Stimulated activated CD8-positive, alpha-beta memory T cell treated with anti-CD3 and anti-CD28 coated beads, Interleukin-12 subunit alpha, Interleukin-12 subunit beta, amount 100 ng/mL, for 1 hour (primary cell): Measurements from ENCODE around the gene LRP1B.

Experiments
- DNase-seq: peaks from one replicate; pipeline ENCODE4 v3.0.0-alpha.2; 2020; ENCODE audit warnings: low read depth

LRP1B gene

GRCh38 chr2:140529706-140530105, 1601.1 kb downstream of the LRP1B start:
- no peak for DNase-seq

GRCh38 chr2:140528982-140529381, 1601.8 kb downstream of the LRP1B start:
- DNase-seq, result no peak

DNA sequence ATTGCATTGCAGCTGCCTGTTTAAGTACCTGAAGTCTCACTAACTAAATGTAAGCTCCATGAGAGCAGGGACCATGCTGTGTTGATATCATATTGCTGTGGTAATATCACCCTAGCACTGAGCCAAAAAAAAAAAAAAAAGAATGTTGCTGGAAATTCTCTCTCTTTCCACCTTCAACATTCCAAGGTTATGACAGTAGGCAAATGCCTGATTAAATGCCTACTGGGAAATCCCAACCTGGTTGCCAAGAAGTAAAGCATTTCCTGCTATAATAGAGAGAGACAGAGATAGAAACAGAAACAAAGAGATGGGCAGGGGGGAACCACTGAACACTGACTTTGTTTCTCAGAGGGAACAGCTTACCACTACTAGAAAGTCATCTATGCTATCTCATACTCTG, 1604.2 kb downstream of the LRP1B start:
- DNase-seq, result no peak

- no peak for DNase-seq
Observed at GRCh38 chr2:140512106-140512505, 1618.7 kb downstream of the LRP1B start.

DNA sequence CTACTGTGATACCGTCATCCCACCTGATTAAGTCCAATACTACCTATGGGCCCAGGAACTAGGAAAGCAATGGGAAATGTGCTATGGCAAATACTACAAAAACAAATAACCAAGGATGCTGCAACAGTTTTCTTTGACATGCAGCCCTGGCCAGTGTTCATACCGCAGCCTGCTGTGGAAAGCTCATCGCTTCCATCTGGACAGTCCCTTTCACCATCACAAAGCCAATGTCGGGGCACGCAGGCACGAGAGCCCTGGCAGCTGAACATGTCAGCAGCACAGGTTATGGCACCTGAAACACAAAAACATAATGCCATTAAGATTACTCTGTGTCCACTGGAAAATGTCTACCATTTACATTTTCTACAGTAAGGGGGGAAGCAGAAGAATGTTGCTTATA, 1621.1 kb downstream of the LRP1B start:
- no peak for DNase-seq

- no peak for DNase-seq
Observed at GRCh38 chr2:140508756-140509155, 1622.1 kb downstream of the LRP1B start.

GRCh38 chr2:140506606-140507005, 1624.2 kb downstream of the LRP1B start:
- DNase-seq, result no peak

DNA sequence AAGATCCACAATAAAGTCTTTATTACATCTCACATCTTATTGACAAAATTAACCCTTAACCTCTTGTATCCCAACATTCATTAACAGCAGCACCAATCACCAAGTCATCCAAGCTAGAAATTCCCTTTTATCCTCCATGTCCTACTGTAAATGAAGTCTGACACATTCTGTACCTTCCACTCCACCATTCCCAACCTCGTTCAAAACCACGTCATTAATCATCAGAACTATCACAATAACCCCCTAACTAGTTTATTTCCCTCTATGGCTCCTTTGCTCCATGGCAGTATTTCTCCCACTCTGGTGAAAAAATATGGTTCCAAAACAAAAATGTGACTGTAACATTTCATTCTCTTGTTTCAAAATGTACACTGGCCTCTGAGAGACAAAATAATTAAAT, 1626.2 kb downstream of the LRP1B start:
- no peak for DNase-seq

- no peak for DNase-seq
Observed at GRCh38 chr2:140502951-140503630, 1627.7 kb downstream of the LRP1B start.

DNA sequence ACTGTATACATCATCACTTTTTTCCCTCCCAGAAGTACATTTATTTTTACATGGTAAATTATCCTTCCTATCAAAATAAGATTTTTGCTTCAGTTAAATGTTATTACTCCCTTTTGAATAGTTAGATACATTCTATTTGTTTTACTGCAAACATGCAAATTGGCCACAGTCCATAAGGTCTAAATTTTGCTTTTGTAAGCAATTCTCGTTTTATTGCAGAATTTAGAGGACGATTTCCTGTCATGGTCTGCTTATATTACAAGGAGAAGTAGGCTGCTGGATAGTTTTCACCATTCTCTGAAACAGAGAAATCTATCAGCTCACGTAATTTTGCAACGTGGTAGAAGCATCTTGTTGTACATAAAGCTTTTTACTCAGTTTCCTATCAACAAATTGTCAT, 1632.5 kb downstream of the LRP1B start:
- no peak for DNase-seq

DNA sequence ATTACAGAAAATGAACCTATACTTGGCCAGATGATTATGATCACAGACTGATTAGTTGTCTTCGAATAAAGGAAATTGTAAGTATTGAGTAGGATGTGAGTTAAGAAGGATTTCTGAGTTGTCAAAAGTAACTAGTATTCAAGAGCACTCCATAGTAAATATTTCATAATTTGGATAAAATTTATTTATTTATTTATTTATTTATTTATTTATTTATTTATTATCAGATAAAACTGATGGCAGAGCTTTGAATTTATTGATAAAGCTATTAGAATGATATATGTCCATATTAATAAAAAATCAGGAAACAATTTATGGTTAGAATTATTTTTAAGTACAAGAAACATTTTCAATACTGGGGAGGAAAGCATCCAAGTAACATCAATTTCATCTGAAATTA, 1634.1 kb downstream of the LRP1B start:
- DNase-seq, result no peak

GRCh38 chr2:140491876-140492275, 1638.9 kb downstream of the LRP1B start:
- no peak for DNase-seq

GRCh38 chr2:140489193-140489592, 1641.6 kb downstream of the LRP1B start:
- no peak for DNase-seq

- DNase-seq, result no peak
Observed at GRCh38 chr2:140481136-140481535, 1649.7 kb downstream of the LRP1B start.

DNA sequence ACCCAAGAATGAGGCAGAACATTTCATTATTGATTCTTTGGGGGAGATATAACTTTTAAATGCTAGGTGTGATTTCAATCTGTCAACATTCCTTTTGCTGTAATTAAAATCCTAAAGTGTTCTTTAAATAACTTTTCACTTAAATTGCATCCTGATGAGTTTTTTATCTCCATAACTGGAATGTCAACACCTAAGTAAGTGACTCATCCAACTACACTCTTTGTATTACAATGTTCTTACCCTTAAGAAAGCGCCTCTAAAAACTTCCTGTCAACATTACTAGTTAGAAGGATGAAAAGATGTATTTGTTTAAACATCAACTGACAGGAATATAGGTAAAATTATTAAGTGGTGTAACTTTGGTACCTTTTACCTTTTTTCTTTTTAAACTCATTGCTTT, 1657.0 kb downstream of the LRP1B start:
- DNase-seq, result no peak

GRCh38 chr2:140472676-140473075, 1658.1 kb downstream of the LRP1B start:
- no peak for DNase-seq

DNA sequence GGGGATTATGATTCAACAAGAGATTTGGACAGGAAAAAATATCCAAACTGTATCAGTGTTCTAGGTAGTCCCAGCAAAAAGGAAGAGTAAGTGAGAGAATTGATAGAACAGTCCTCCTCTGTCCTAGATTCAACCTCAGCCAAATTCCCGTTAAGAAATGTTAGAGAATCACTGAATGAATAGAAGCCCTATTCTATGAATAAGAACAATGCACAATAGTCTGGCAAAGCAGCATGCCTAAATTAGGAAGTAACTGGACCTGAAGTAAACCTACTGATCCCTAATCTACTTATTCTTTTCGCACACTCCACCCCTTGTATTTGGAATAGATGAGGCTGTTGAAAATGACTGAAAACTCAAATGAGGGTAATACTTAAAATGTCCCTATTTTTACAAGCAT, 1665.5 kb downstream of the LRP1B start:
- DNase-seq, result no peak

DNA sequence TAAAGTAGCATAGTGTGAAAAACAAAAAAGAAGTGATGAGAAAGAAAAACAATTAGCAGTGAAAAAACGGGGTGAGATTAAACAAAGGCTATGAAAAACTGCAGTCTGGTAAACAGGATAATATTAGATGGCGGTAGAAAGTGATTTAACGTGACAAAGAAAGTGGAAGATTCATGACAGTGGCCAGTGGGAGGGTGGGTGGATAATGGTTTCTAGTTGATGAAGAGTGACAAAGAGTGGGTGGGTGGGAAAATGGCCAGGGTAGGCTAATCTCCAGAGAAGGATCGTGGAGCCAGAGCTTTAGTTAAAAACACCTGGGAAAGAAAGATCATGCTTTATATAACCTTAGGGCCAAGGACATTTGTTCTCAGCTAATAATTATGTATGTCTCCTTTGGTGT, 1667.8 kb downstream of the LRP1B start:
- no peak for DNase-seq

DNA sequence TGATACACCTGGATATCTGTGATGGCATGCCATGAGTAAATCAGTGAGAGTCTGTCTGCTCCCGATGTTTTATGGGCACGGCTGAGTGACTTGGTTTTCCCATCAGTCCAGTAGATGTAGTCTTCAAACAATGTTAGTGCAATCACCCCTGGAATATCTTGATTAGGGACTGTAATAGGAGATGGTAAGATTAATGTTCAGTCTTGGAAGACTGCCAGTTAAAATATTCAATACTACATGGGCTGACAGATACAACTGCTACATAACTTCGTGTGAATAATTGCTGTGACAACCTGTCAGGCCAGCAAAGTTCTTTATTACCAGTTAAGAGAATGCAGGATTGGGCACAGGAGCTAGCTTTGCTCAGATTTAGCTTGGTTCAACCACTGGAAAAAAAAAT, 1673.3 kb downstream of the LRP1B start:
- DNase-seq, result no peak

- DNase-seq, result no peak
Observed at GRCh38 chr2:140455315-140455714, 1675.5 kb downstream of the LRP1B start.

DNA sequence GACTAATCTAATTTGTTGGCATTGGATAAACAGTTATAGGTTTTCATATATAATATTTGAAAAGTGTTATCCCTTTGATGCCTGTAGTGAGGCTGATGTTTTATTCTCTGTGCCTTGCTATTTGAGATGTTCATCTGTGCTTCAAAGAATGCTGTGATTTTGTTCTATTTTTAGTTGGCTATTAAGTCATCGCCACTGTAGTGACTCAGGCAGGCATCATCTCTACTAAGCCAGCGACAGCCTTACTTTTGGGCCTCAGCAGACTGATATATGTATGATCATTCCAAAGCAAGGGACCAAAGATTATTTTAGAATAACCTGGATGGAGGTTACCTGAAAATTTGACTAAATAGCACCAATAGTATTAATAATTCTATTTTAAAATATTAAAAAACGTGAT, 1676.1 kb downstream of the LRP1B start:
- DNase-seq, result no peak

GRCh38 chr2:140451324-140451723, 1679.5 kb downstream of the LRP1B start:
- no peak for DNase-seq

GRCh38 chr2:140442319-140442718, 1688.5 kb downstream of the LRP1B start:
- no peak for DNase-seq

- no peak for DNase-seq
Observed at GRCh38 chr2:140440815-140441214, 1690.0 kb downstream of the LRP1B start.

DNA sequence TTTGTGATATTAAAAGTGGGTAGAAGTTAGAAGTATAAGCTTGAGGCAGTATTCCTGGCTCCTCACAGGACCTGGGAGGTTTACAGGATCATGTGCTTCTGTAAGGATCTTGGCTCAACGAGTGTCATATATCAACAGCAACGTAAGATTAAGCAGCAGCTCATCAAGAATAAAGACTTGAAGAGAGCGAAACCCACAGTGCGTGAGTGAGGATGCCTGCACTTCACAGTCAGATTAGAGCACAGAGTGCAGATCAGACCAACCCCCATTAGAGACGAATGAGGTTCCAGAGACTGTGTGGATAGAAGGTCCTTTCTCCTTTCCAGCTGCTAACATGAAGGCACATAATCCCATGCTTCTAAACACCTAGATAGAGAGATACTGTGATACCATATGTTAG, 1693.9 kb downstream of the LRP1B start:
- DNase-seq, result no peak
